MM.1S (cell line): ENCODE results near the gene LARGE2.

Source experiments
- DNase-seq: peaks from one replicate; pipeline ENCODE4 v3.0.0-alpha.2; 2015
- H2AFZ ChIP-seq: fragments of 300-600 bp; sonication (generic); 2 replicates; pipeline ENCODE4 v1.6.0; 2016; ENCODE audit warnings: antibody characterized with exemption, low read length
- H3F3A ChIP-seq: fragments of 300-600 bp; sonication (generic); 2 replicates; pipeline ENCODE4 v1.6.1; 2016; ENCODE audit warnings: mild to moderate bottlenecking, antibody characterized with exemption, low read length, moderate library complexity, mixed read lengths; ENCODE audit not compliant: insufficient read depth
- H3K27ac ChIP-seq: fragments of 300-600 bp; sonication (generic); 2 replicates; pipeline ENCODE4 v1.5.1; 2016; ENCODE audit warnings: mild to moderate bottlenecking, low read length
- H3K27me3 ChIP-seq: fragments of 300-600 bp; sonication (generic); replicated peaks from 2 replicates; pipeline ENCODE4 v1.6.0; 2016; ENCODE audit warnings: low read length; ENCODE audit not compliant: insufficient read depth
- H3K36me3 ChIP-seq: fragments of 300-600 bp; sonication (generic); replicated peaks from 2 replicates; pipeline ENCODE4 v1.6.1; 2016; ENCODE audit warnings: mild to moderate bottlenecking, low read length, mixed read lengths; ENCODE audit not compliant: insufficient read depth
- H3K4me1 ChIP-seq: fragments of 300-600 bp; sonication (generic); 2 replicates; pipeline ENCODE4 v1.6.1; 2016; ENCODE audit warnings: low read length, mixed read lengths
- H3K4me2 ChIP-seq: fragments of 300-600 bp; sonication (generic); 2 replicates; pipeline ENCODE4 v1.6.0; 2016; ENCODE audit warnings: low read depth, low read length
- H3K4me3 ChIP-seq: fragments of 300-600 bp; sonication (generic); 2 replicates; pipeline ENCODE4 v1.5.1; 2016; ENCODE audit warnings: low read length, mixed read lengths
- H3K79me2 ChIP-seq: fragments of 300-600 bp; sonication (generic); 2 replicates; pipeline ENCODE4 v1.6.1; 2016; ENCODE audit warnings: mixed run types, low read length, mixed read lengths
- H3K9ac ChIP-seq: fragments of 300-600 bp; sonication (generic); 2 replicates; pipeline ENCODE4 v1.6.1; 2016; ENCODE audit warnings: low read length, mixed read lengths
- H3K9me2 ChIP-seq: fragments of 300-600 bp; sonication (generic); replicated peaks from 2 replicates; pipeline ENCODE4 v1.6.1; 2016; ENCODE audit warnings: mild to moderate bottlenecking, low read length, mixed read lengths; ENCODE audit not compliant: insufficient read depth
- H3K9me3 ChIP-seq: fragments of 300-600 bp; sonication (generic); replicated peaks from 2 replicates; pipeline ENCODE4 v1.6.1; 2016; ENCODE audit warnings: mild to moderate bottlenecking, low read length, mixed read lengths; ENCODE audit not compliant: insufficient read depth
- H4K20me1 ChIP-seq: fragments of 300-600 bp; sonication (generic); 2 replicates; pipeline ENCODE4 v1.6.1; 2016; ENCODE audit warnings: mild to moderate bottlenecking, low read length, moderate library complexity, mixed read lengths; ENCODE audit not compliant: insufficient read depth
- EZH2 ChIP-seq: fragments of 300-600 bp; sonication (generic); optimal IDR thresholded peaks from 2 replicates; pipeline ENCODE3; 2017; ENCODE audit warnings: low read depth, mild to moderate bottlenecking, antibody characterized with exemption, low read length, mixed read lengths
- EZH2phosphoT487 ChIP-seq: fragments of 300-600 bp; sonication (generic); IDR thresholded peaks from 2 replicates; pipeline ENCODE4 v1.6.1; 2018; ENCODE audit warnings: antibody characterized with exemption, low read length
- TF ChIP-seq, protein P1 (sequence below): fragments of 300-600 bp; sonication (generic); IDR thresholded peaks from 2 replicates; pipeline ENCODE4 v1.5.1; 2016; ENCODE audit warnings: antibody characterized with exemption, low read length, mixed read lengths

Gene LARGE2

DNA sequence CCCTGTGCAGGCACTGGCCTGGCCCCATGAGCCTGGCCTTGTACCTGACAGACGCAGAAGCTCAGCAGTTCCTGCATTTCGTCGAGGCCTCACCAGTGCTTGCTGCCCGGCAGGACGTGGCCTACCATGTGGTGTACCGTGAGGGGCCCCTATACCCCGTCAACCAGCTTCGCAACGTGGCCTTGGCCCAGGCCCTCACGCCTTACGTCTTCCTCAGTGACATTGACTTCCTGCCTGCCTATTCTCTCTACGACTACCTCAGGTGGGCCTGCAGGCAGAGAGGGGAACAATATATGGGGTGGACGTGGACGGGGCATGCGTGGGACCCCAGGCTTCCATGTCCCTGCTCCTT lies 4.9 kb downstream of the LARGE2 start:
- H3K9me2 ChIP-seq: no peaks in the 10 kb centered on the region
- TF ChIP-seq EZH2 (no peak), EZH2phosphoT487 (no peak)
- TF ChIP-seq, protein P1, sequence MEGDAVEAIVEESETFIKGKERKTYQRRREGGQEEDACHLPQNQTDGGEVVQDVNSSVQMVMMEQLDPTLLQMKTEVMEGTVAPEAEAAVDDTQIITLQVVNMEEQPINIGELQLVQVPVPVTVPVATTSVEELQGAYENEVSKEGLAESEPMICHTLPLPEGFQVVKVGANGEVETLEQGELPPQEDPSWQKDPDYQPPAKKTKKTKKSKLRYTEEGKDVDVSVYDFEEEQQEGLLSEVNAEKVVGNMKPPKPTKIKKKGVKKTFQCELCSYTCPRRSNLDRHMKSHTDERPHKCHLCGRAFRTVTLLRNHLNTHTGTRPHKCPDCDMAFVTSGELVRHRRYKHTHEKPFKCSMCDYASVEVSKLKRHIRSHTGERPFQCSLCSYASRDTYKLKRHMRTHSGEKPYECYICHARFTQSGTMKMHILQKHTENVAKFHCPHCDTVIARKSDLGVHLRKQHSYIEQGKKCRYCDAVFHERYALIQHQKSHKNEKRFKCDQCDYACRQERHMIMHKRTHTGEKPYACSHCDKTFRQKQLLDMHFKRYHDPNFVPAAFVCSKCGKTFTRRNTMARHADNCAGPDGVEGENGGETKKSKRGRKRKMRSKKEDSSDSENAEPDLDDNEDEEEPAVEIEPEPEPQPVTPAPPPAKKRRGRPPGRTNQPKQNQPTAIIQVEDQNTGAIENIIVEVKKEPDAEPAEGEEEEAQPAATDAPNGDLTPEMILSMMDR: no peak
- no peak overlapping the region for H3K4me3 ChIP-seq
- H3F3A ChIP-seq: peaks cover 12% of the 10 kb centered on the region
- no peak overlapping the region for H3K4me2 ChIP-seq
- DNase-seq: no peak
- no peaks in the 10 kb centered on the region for H3K79me2 ChIP-seq
- no peaks in the 10 kb centered on the region for H4K20me1 ChIP-seq
- peaks cover 13% of the 10 kb centered on the region; the same call in 1 of the 2 replicates for H3K4me1 ChIP-seq
- H3K9ac ChIP-seq: no peak overlapping the region
- no peak overlapping the region for H2AFZ ChIP-seq
- no peak overlapping the region for H3K27ac ChIP-seq
- H3K9me3 ChIP-seq: no peaks in the 10 kb centered on the region
- no peaks in the 10 kb centered on the region for H3K36me3 ChIP-seq
- peaks cover 13% of the 10 kb centered on the region; the same call in 1 of the 2 replicates for H3K27me3 ChIP-seq

DNA sequence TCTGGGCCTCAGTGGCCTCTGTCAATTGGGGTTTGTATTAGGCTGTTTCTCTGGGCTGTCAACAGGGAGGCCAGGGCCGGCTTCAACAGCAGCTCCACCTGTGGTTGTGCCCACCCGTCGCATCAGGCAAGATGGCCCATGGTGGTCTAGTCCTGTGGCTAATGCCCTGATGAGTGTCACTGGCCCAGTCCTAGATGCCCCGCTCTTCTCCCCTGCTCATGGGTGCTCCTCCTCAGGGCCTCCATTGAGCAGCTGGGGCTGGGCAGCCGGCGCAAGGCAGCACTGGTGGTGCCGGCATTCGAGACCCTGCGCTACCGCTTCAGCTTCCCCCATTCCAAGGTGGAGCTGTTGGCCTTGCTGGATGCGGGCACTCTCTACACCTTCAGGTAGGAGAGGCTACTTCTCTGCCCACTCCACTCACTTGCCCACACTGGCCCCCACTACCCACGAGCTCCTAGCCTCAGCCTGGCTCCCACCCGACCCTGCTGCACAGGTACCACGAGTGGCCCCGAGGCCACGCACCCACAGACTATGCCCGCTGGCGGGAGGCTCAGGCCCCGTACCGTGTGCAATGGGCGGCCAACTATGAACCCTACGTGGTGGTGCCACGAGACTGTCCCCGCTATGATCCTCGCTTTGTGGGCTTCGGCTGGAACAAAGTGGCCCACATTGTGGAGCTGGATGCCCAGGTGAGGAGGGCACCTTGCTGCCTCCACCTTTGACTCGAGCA lies 5.4 kb downstream of the LARGE2 start:
- Histone ChIP-seq H3K4me3 (no peak overlapping the region), H3K4me2 (no peak overlapping the region), H3K4me1 (peaks cover 13% of the 10 kb centered on the region; the same call in 1 of the 2 replicates), H4K20me1 (no peaks in the 10 kb centered on the region), H3K9me3 (no peaks in the 10 kb centered on the region), H3K27me3 (peaks cover 13% of the 10 kb centered on the region; the same call in 1 of the 2 replicates), H3K79me2 (no peaks in the 10 kb centered on the region), H3K27ac (no peak overlapping the region), H3F3A (peaks cover 12% of the 10 kb centered on the region), H3K9me2 (no peaks in the 10 kb centered on the region), H2AFZ (no peak overlapping the region), H3K36me3 (no peaks in the 10 kb centered on the region), H3K9ac (no peak overlapping the region)
- TF ChIP-seq, protein P1: no peak
- TF ChIP-seq EZH2phosphoT487 (no peak), EZH2 (no peak)
- DNase-seq: no peak

DNA sequence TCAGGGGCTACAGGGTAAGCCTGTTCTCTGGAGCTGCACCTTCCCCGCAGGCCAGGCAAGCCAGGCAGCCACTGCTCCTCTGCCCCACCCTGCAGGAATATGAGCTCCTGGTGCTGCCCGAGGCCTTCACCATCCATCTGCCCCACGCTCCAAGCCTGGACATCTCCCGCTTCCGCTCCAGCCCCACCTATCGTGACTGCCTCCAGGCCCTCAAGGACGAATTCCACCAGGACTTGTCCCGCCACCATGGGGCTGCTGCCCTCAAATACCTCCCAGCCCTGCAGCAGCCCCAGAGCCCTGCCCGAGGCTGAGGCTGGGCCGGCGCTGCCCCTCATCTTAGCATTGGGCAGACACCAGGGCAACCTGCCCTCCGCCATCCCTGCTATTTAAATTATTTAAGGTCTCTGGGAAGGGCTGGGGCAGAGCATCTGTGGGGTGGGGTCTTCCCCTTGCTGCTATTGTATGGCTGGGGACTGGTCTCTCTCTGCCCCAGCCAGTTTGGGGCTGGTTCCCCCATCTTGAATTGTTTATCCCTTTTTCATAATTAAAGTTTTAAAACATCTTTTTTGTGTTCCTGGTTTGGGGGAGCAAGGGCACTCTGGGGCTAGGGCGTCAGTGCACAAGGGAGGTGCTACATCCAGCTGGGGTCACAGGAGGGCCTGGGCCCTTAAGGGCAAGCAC lies 6.2 kb downstream of the LARGE2 start:
- Histone ChIP-seq H3K4me2 (no peak overlapping the region), H3K9ac (no peak overlapping the region), H4K20me1 (no peaks in the 10 kb centered on the region)

More for the DNA sequence above, 6.2 kb downstream of the LARGE2 start:
- no peak overlapping the region for H2AFZ ChIP-seq
- peaks cover 12% of the 10 kb centered on the region for H3F3A ChIP-seq
- H3K27ac ChIP-seq: no peak overlapping the region
- H3K36me3 ChIP-seq: no peaks in the 10 kb centered on the region
- H3K9me3 ChIP-seq: no peaks in the 10 kb centered on the region
- H3K4me1 ChIP-seq: peaks cover 13% of the 10 kb centered on the region; the same call in 1 of the 2 replicates
- no peaks in the 10 kb centered on the region for H3K79me2 ChIP-seq
- TF ChIP-seq EZH2phosphoT487: no peak
- TF ChIP-seq EZH2: no peak
- TF ChIP-seq, protein P1: no peak
- H3K27me3 ChIP-seq: 0 out of 2 replicates have a peak, but pooled peaks cover 8% of the 10 kb centered on the region
- no peak for DNase-seq
- no peak overlapping the region for H3K4me3 ChIP-seq
- no peaks in the 10 kb centered on the region for H3K9me2 ChIP-seq
